Activated CD4-positive, alpha-beta memory T cell treated with anti-CD3 and anti-CD28 coated beads for 36 hours (primary cell): Measurements from ENCODE around the gene FADS1. TPM values are rescaled to one million over a fixed set of nuclear protein-coding genes. Genes with fewer than 3 reads are reported as not detected.

ENCODE experiments used
- CTCF ChIA-PET: fragments of 350-600 bp; sonication (Branson Sonifier 250); formaldehyde crosslinking; loops from one replicate; lab custom pipeline; 2021; ENCODE audit warnings: antibody characterized with exemption, inconsistent platforms; lab: Charles Lee
- POLR2A ChIA-PET: fragments of 350-600 bp; sonication (Branson Sonifier 250); formaldehyde crosslinking; loops from one replicate; lab custom pipeline; 2021; ENCODE audit warnings: antibody characterized with exemption; lab: Charles Lee
- DNase-seq: peaks from one replicate; pipeline ENCODE4 v3.0.0-alpha.2; 2020
- H3K27ac Mint-ChIP-seq: one replicate; pipeline ENCODE4 v1.8.0; 2021; ENCODE audit warnings: mixed read lengths
- H3K27me3 Mint-ChIP-seq: one replicate; pipeline ENCODE4 v1.8.0; 2021; ENCODE audit warnings: mixed read lengths
- H3K36me3 Mint-ChIP-seq: one replicate; pipeline ENCODE4 v1.8.0; 2021; ENCODE audit warnings: mixed read lengths
- H3K4me1 Mint-ChIP-seq: one replicate; pipeline ENCODE4 v1.8.0; 2021; ENCODE audit warnings: low read depth, mixed read lengths
- H3K4me3 Mint-ChIP-seq: one replicate; pipeline ENCODE4 v1.8.0; 2021; ENCODE audit warnings: mild to moderate bottlenecking, mixed read lengths
- H3K9me3 Mint-ChIP-seq: one replicate; pipeline ENCODE4 v1.8.0; 2021; ENCODE audit warnings: mixed read lengths
- intact Hi-C: fragments of 100-400 bp; cut with micrococcal nuclease; formaldehyde crosslinking; loops from one replicate; pipeline ENCODE4 v1.15.1; 2023
- total RNA-seq, 2 experiments: library from RNA; stranded (reverse); gene quantifications; one replicate each; pipeline ENCODE4 v1.2.3, GENCODE V29; 2021

The FADS1 gene
- total RNA-seq, 2 experiments from 2014 or later, result 24.9 to 26.5 TPM

- no peaks in the 10 kb centered on the region for H3K36me3 Mint-ChIP-seq
- H3K27me3 Mint-ChIP-seq, result peaks cover 28% of the 10 kb centered on the region
- intact Hi-C loops, result no loop called here
- H3K4me3 Mint-ChIP-seq, result no peak overlapping the region
- H3K9me3 Mint-ChIP-seq, result no peaks in the 10 kb centered on the region
- ChIA-PET CTCF (interaction anchor here (0.7 to 3.0 kb wide), 6 partner anchors 16 to 331 kb away, joined by 3 to 16 read pairs (median 4); partner anchors contain the start of genes FEN1 and TMEM258), POLR2A (no interaction called here)
- no peak overlapping the region for H3K27ac Mint-ChIP-seq
- DNase-seq, result no peak
- peaks cover 12% of the 10 kb centered on the region for H3K4me1 Mint-ChIP-seq
Measured at GRCh38 chr11:61751384-61751783, 65.4 kb downstream of the FADS1 start.

GRCh38 chr11:61750631-61751273, 66.1 kb downstream of the FADS1 start:
- Mint-ChIP-seq H3K9me3 (no peaks in the 10 kb centered on the region), H3K4me1 (peaks cover 9% of the 10 kb centered on the region), H3K4me3 (no peak overlapping the region), H3K36me3 (no peaks in the 10 kb centered on the region), H3K27me3 (peaks cover 28% of the 10 kb centered on the region), H3K27ac (no peak overlapping the region)
- ChIA-PET POLR2A (no interaction called here), CTCF (interaction anchor here (1.1 to 3.0 kb wide), 5 partner anchors 16 to 331 kb away, joined by 3 to 16 read pairs (median 4); no protein-coding TSS in a partner anchor)
- DNase-seq, result no peak
- intact Hi-C loops, result no loop called here

Other genes starting within 250 kb of the FADS1 start
- gene SYT7, start 235.9 kb downstream of the FADS1 start, total RNA-seq, result not detected
- under 1 TPM; 0.12 to 0.15 TPM for gene DAGLA, start 136.6 kb downstream of the FADS1 start, total RNA-seq
- gene MYRF, start 64.4 kb downstream of the FADS1 start, total RNA-seq, result 1 to 10 TPM; 1.2 to 1.4 TPM
- 100 to 1,000 TPM; 191 to 192 TPM for gene TMEM258, start 24.4 kb downstream of the FADS1 start, total RNA-seq
- 100 to 1,000 TPM; 108 to 111 TPM for gene FEN1, start 24.1 kb downstream of the FADS1 start, total RNA-seq
- 10 to 100 TPM; 58.2 to 60.8 TPM for gene FADS2, start 11.3 kb upstream of the FADS1 start, total RNA-seq
- 10 to 100 TPM; 11.9 to 12.1 TPM for gene FADS3, start 74.5 kb upstream of the FADS1 start, total RNA-seq
- under 1 TPM; 0.10 to 0.21 TPM for gene RAB3IL1, start 100.6 kb upstream of the FADS1 start, total RNA-seq
- under 1 TPM; 0.41 to 0.48 TPM for gene BEST1, start 133.3 kb upstream of the FADS1 start, total RNA-seq
- 100 to 1,000 TPM; 915 to 922 TPM for gene FTH1, start 150.6 kb upstream of the FADS1 start, total RNA-seq